Ascending aorta (tissue), 2 donors: ENCODE results near the gene ONECUT3. TPM values are rescaled to one million over a fixed set of nuclear protein-coding genes. Genes with fewer than 3 reads are reported as not detected.

ENCODE experiments used
- DNase-seq, 2 donors: peaks; one replicate each; pipeline ENCODE4 v3.0.0-alpha.2; 2019; ENCODE audit warnings: low spot score in 2 of 2
- H3K27ac ChIP-seq, 2 donors: fragments of 200-600 bp; sonication (generic); one replicate each; pipeline ENCODE4 v1.5.1; 2016 to 2017; ENCODE audit warnings: mild to moderate bottlenecking in 1 of 2
- H3K27me3 ChIP-seq: fragments of 200-600 bp; sonication (generic); one replicate; pipeline ENCODE4 v1.5.1; 2017
- H3K36me3 ChIP-seq, 2 donors: fragments of 200-600 bp; sonication (generic); one replicate each; pipeline ENCODE4 v1.5.1; 2016
- H3K4me1 ChIP-seq, 2 donors: fragments of 200-600 bp; sonication (generic); one replicate each; pipeline ENCODE4 v1.5.1; 2016 to 2017; ENCODE audit warnings: mild to moderate bottlenecking in 1 of 2
- H3K4me3 ChIP-seq, 2 donors: fragments of 200-600 bp; sonication (generic); one replicate each; pipeline ENCODE4 v1.5.1; 2016 to 2017; ENCODE audit warnings: mild to moderate bottlenecking in 1 of 2
- H3K9me3 ChIP-seq, 2 donors: fragments of 200-600 bp; sonication (generic); one replicate each; pipeline ENCODE4 v1.5.1; 2016
- CTCF ChIP-seq, 3 experiments: fragments of 200-600 bp in 2 of 3; fragments of 450-650 bp in 1 of 3; sonication (generic) in 2 of 3; IDR thresholded peaks; one replicate each; pipeline ENCODE4 v1.5.1; 2016 to 2019; ENCODE audit warnings: antibody characterized with exemption in 3 of 3, mild to moderate bottlenecking in 1 of 3, moderate library complexity in 1 of 3
- intact Hi-C: fragments of 100-400 bp; cut with DNase I; formaldehyde crosslinking; loops from one replicate; pipeline ENCODE4 v1.15.1; 2023
- total RNA-seq: library from RNA; depleted of rRNA; stranded (reverse); fragments of >200 nt; gene quantifications from one replicate; pipeline ENCODE4 v1.1.0, GENCODE V29; 2016

The ONECUT3 gene
- total RNA-seq, 1 donor from 2014 or later, result not detected

DNA sequence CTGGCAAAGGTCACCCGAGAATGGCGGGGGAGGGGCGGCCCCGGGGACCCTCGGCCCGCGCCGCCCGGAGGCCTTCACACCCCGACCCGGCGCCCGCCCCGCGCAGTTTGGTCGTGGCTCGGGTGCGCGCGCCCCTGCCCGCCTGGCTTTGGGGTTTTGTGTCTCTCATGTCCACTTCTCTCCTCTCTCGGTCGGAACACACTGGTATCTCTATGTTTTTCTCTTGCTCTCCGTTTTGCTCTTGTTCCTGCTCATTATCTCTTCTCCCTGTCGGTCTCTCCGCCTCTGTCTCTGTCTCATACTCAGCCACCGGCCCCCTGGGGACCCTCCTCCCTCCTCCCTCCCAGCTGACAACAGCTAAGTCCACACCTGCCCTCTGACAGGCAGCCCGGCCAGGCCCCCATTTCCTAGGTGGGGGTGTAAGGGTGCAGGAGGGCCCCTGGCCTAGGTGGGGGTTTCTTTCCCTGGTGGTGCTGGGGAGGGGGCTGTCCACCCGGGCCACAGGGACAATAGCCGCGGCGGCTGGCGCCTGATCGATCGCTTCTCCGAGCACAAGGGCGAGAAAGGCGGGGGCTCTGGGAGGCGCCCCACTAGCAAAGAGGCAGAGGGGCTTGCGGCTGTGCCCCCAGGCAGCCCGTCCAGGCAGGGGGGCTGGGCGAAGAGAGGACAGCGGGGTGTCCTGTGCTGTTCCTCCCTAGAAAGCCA is 2.3 kb downstream of the ONECUT3 start:
- H3K9me3 ChIP-seq, result no peaks in the 10 kb centered on the region
- H3K4me1 ChIP-seq, result no peaks in the 10 kb centered on the region
- no peak for DNase-seq
- intact Hi-C loops, result no loop called here
- no peak for TF ChIP-seq CTCF (IDR thresholded peaks at IDR 0.05)
- no peaks in the 10 kb centered on the region for H3K36me3 ChIP-seq
- H3K27ac ChIP-seq, result no peak overlapping the region
- H3K4me3 ChIP-seq, result no peak overlapping the region
- H3K27me3 ChIP-seq, result peaks cover 43% of the 10 kb centered on the region

DNA sequence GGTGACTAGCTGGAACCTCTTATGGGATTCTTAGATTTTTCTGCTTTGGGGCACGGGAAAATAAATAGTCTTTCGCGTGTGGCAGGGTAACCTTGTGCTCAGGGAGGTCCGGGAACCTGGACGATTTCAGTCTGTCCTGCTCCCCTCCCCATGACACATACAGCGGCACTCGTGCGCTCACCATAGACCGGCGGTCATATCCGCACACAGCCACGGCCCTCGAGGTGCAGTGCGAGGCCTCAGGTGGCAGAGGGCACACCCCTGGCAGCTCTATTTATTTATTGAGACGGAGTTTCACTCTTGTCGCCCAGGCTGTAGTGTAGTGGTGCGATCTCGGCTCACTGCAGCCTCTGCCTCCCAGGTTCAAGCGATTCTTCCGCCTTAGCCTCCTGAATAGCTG is 3.0 kb downstream of the ONECUT3 start:
- no peaks in the 10 kb centered on the region for H3K9me3 ChIP-seq
- H3K4me3 ChIP-seq, result no peak overlapping the region
- no peak for TF ChIP-seq CTCF (IDR thresholded peaks at IDR 0.05)
- intact Hi-C loops, result no loop called here
- H3K27me3 ChIP-seq, result peaks cover 43% of the 10 kb centered on the region
- H3K4me1 ChIP-seq, result no peaks in the 10 kb centered on the region
- H3K36me3 ChIP-seq, result no peaks in the 10 kb centered on the region
- H3K27ac ChIP-seq, result no peak overlapping the region
- DNase-seq, result no peak

- no peaks in the 10 kb centered on the region for H3K36me3 ChIP-seq
- H3K27ac ChIP-seq, result no peak overlapping the region
- no peaks in the 10 kb centered on the region for H3K9me3 ChIP-seq
- H3K27me3 ChIP-seq, result peaks cover 43% of the 10 kb centered on the region
- intact Hi-C loops, result no loop called here
- no peak for DNase-seq
- no peak for TF ChIP-seq CTCF (IDR thresholded peaks at IDR 0.05)
- H3K4me3 ChIP-seq, result no peak overlapping the region
- no peaks in the 10 kb centered on the region for H3K4me1 ChIP-seq
Measured at GRCh38 chr19:1756705-1757465, 3.6 kb downstream of the ONECUT3 start.

GRCh38 chr19:1757468-1758230 is 4.3 kb downstream of the ONECUT3 start:
- H3K9me3 ChIP-seq, result no peaks in the 10 kb centered on the region
- H3K4me1 ChIP-seq, result no peaks in the 10 kb centered on the region
- H3K27ac ChIP-seq, result no peak overlapping the region
- DNase-seq, result no peak
- peaks cover 47% of the 10 kb centered on the region for H3K27me3 ChIP-seq
- no peaks in the 10 kb centered on the region for H3K36me3 ChIP-seq
- TF ChIP-seq CTCF (IDR thresholded peaks at IDR 0.05), result no peak
- intact Hi-C loops, result no loop called here
- no peak overlapping the region for H3K4me3 ChIP-seq

DNA sequence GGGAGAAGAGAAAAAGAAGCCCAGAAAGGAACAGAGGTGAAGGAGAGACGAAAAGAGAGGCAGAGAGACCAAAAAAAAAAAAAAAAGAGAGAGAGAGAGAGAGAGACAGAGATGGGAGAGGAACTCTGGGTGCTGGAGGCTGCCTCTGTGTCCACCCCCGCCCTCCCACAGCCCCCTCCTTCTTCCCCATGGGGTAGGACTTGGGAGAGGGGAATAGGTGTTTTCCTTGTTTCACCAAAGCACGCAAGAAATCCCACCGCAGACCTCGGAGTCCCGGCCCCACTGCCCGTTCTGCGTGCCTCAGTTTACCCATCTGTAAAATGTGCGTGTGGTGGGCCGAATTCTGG is 4.9 kb downstream of the ONECUT3 start:
- H3K4me3 ChIP-seq, result no peak overlapping the region
- intact Hi-C loops, result no loop called here
- DNase-seq, result no peak
- no peak overlapping the region for H3K27ac ChIP-seq
- no peaks in the 10 kb centered on the region for H3K36me3 ChIP-seq
- peaks cover 45% of the 10 kb centered on the region for H3K27me3 ChIP-seq
- no peak for TF ChIP-seq CTCF (IDR thresholded peaks at IDR 0.05)
- H3K4me1 ChIP-seq, result no peaks in the 10 kb centered on the region
- H3K9me3 ChIP-seq, result no peaks in the 10 kb centered on the region
